GM12878 (cell line): ENCODE results near the gene ACRV1. TPM values are rescaled to one million over a fixed set of nuclear protein-coding genes. Genes with fewer than 3 reads are reported as not detected.
"Not testable (repeated sequence)": the region's sequence is repeated elsewhere in the genome, so short reads cannot be mapped to it uniquely, and the experiment has no call there.

ENCODE experiments used
- ATAC-seq: fragments of 200-7000 bp; cut with Tn5 transposase; 3 replicates; pipeline ENCODE4 v1.9.1; 2020; ENCODE audit warnings: mild to moderate bottlenecking, moderate library complexity
- BruUV-seq: library from RNA; stranded (reverse); fragments of 400-500 nt; replicated peaks from 2 replicates; lab custom pipeline; 2021; lab: Mats Ljungman, UMichigan
- CTCF ChIA-PET: fragments of 300-600 bp; sonication (Branson Sonifier 250); formaldehyde crosslinking; extraction: SDS; loops from one replicate; lab custom pipeline; 2021; ENCODE audit warnings: inconsistent platforms; lab: Yijun Ruan, JAX
- POLR2A ChIA-PET: fragments of 350-600 bp; formaldehyde crosslinking; extraction: SDS; loops from one replicate; lab custom pipeline; 2021; ENCODE audit warnings: inconsistent platforms; lab: Charles Lee
- RAD21 ChIA-PET: fragments of 300-600 bp; sonication (Branson Sonifier 250); formaldehyde crosslinking; loops from one replicate; lab custom pipeline; 2023; ENCODE audit warnings: antibody characterized with exemption; ENCODE audit not compliant: unreplicated experiment; lab: Charles Lee
- SMC1A ChIA-PET: fragments of 300-600 bp; sonication (Branson Sonifier 250); formaldehyde crosslinking; loops from one replicate; lab custom pipeline; 2023; ENCODE audit not compliant: unreplicated experiment, uncharacterized antibody; lab: Charles Lee
- DNase-seq: peaks from one replicate; pipeline ENCODE4 v3.0.0-alpha.2; 2011; ENCODE audit warnings: low read depth, low spot score
- FAIRE-seq: peaks from 3 replicates; lab custom pipeline; 2011; peaks lifted over from hg19 to GRCh38; lab: Jason Lieb, UNC
- H2AFZ ChIP-seq: 2 replicates; pipeline ENCODE4 v1.6.0; 2011; ENCODE audit warnings: low read depth, low read length, control low read depth; ENCODE audit not compliant: control insufficient read depth
- H3K27ac ChIP-seq: 2 replicates; pipeline ENCODE4 v1.5.1; 2011; ENCODE audit warnings: control low read depth; ENCODE audit not compliant: control insufficient read depth, insufficient read depth
- H3K27me3 ChIP-seq, 2 experiments: replicated peaks in 1 of 2; 2 replicates each; pipeline versions ENCODE4 v1.6.0 to v1.6.1; 2011; ENCODE audit warnings: low read length in 1 of 2; ENCODE audit not compliant: control insufficient read depth in 2 of 2, insufficient read depth in 2 of 2
- H3K36me3 ChIP-seq, 2 experiments: 2 replicates each; pipeline ENCODE4 v1.5.1; 2011; ENCODE audit warnings: low read length in 1 of 2; ENCODE audit not compliant: control insufficient read depth in 2 of 2, insufficient read depth in 2 of 2
- H3K4me1 ChIP-seq: 2 replicates; pipeline ENCODE4 v1.6.1; 2011; ENCODE audit warnings: mild to moderate bottlenecking, low read length, moderate library complexity, mixed read lengths; ENCODE audit not compliant: control insufficient read depth, insufficient read depth
- H3K4me2 ChIP-seq: 2 replicates; pipeline ENCODE4 v1.6.0; 2011; ENCODE audit warnings: control low read depth; ENCODE audit not compliant: control insufficient read depth, insufficient read depth
- H3K4me3 ChIP-seq: fragments of 200-600 bp; sonication (generic); 2 replicates; pipeline ENCODE4 v1.5.1; 2016
- H3K79me2 ChIP-seq: 2 replicates; pipeline ENCODE4 v1.6.0; 2011; ENCODE audit warnings: low read length; ENCODE audit not compliant: control insufficient read depth, insufficient read depth
- H3K9ac ChIP-seq: 2 replicates; pipeline ENCODE4 v1.8.0; 2011; ENCODE audit warnings: low read length, control low read depth, mixed read lengths; ENCODE audit not compliant: control insufficient read depth, insufficient read depth
- H3K9me3 ChIP-seq: replicated peaks from 3 replicates; pipeline ENCODE4 v1.5.1; 2011; ENCODE audit warnings: mild to moderate bottlenecking, low read length; ENCODE audit not compliant: control insufficient read depth, insufficient read depth
- H4K20me1 ChIP-seq: 2 replicates; pipeline ENCODE4 v1.6.0; 2011; ENCODE audit not compliant: control insufficient read depth, insufficient read depth
- IRF4 ChIP-seq: IDR thresholded peaks from 2 replicates; pipeline ENCODE4 v1.6.1; 2011; ENCODE audit warnings: low read depth, low read length
- MTA3 ChIP-seq: IDR thresholded peaks from 2 replicates; pipeline ENCODE4 v1.6.1; 2012; ENCODE audit warnings: low read length, inconsistent platforms, borderline replicate concordance
- NBN ChIP-seq: fragments of 450-650 bp; IDR thresholded peaks from 2 replicates; pipeline ENCODE4 v1.6.1; 2016
- RBBP5 ChIP-seq: fragments of 200-600 bp; sonication (generic); conservative IDR thresholded peaks from 2 replicates; pipeline ENCODE4 v1.6.1; 2016
- RFX5 ChIP-seq: IDR thresholded peaks from 2 replicates; pipeline ENCODE4 v1.6.1; 2011; ENCODE audit warnings: low read depth, low read length, improper control_type of control experiment
- SMC3 ChIP-seq: IDR thresholded peaks from 2 replicates; pipeline ENCODE4 v1.6.1; 2011; ENCODE audit warnings: low read length, improper control_type of control experiment, borderline replicate concordance
- SUPT20H ChIP-seq: IDR thresholded peaks from 2 replicates; pipeline ENCODE4 v1.6.1; 2011; ENCODE audit warnings: low read depth, mild to moderate bottlenecking, low read length, moderate library complexity, borderline replicate concordance; ENCODE audit not compliant: control insufficient read depth
- ZNF217 ChIP-seq: fragments of 450-650 bp; IDR thresholded peaks from 2 replicates; pipeline ENCODE4 v1.6.1; 2017; ENCODE audit warnings: antibody characterized with exemption, mild to moderate bottlenecking
- ZNF384 ChIP-seq: IDR thresholded peaks from 2 replicates; pipeline ENCODE4 v1.6.1; 2012; ENCODE audit warnings: low read depth, mild to moderate bottlenecking, low read length, improper control_type of control experiment, borderline replicate concordance
- ZSCAN29 ChIP-seq: fragments of 450-650 bp; IDR thresholded peaks from 2 replicates; pipeline ENCODE4 v1.6.1; 2017; ENCODE audit warnings: mild to moderate bottlenecking, moderate library complexity
- WGBS: methylation state at CpG from one replicate; pipeline ENCODE4 v1.1.6; 2016; ENCODE audit warnings: low lambda C conversion rate; ENCODE audit not compliant: insufficient replicate concordance, insufficient coverage; ENCODE audit errors: missing lambda C conversion rate; 5-methylcytosine and 5-hydroxymethylcytosine counted together
- in situ Hi-C: fragments of 300-500 bp; cut with MboI; formaldehyde crosslinking; loops from 9 replicates; pipeline ENCODE4 v1.14.3; 2018; ENCODE audit warnings: mixed read lengths
- intact Hi-C: fragments of 100-400 bp; cut with micrococcal nuclease; formaldehyde crosslinking; loops from one replicate; pipeline ENCODE4 v1.14.2; 2022; ENCODE audit not compliant: unreplicated experiment
- polyA plus RNA-seq, 11 experiments: library from polyadenylated mRNA; depleted of rRNA in 4 of 11; unstranded in 6 of 11; stranded (reverse) in 5 of 11; fragments of >200 nt; fragmentation: Nextera tagmentation in 4 of 11; fragmentation: Illumina TruSeq in 1 of 11; extraction: Ambion mirVana in 4 of 11; extraction: Trizol in 1 of 11; gene quantifications; 1 replicate in 1 of 11; 2 replicates in 10 of 11; pipeline versions ENCODE4 v1.2.1 to v1.2.3, GENCODE V29; 2011 to 2016; ENCODE audit warnings: inconsistent platforms in 2 of 11, missing spikeins in 2 of 11, low read depth in 1 of 11
- total RNA-seq, 4 experiments: library from RNA; depleted of rRNA in 3 of 4; stranded (reverse); fragments of >200 nt in 3 of 4; fragmentation: Illumina TruSeq in 1 of 4; extraction: Trizol in 1 of 4; gene quantifications; 2 replicates each; pipeline versions ENCODE4 v1.2.1 to v1.2.3, GENCODE V29; 2013 to 2021
- TF ChIP-seq, protein P1 (sequence below): fragments of 450-650 bp; IDR thresholded peaks from 2 replicates; pipeline ENCODE4 v1.6.1; 2017; ENCODE audit warnings: mild to moderate bottlenecking, moderate library complexity
- TF ChIP-seq, protein P2 (sequence below): fragments of 150-350 bp; IDR thresholded peaks from 2 replicates; pipeline ENCODE4 v1.6.1; 2014; ENCODE audit warnings: mild to moderate bottlenecking, low read depth, low read length

ACRV1 gene
- total and polyA plus RNA-seq, 10 of the 15 experiments (the other 5 are each of a cell fraction or from before 2014, with no cell fraction given): 0.09 to 0.82 (median 0.23) TPM; not detected in 2

DNA sequence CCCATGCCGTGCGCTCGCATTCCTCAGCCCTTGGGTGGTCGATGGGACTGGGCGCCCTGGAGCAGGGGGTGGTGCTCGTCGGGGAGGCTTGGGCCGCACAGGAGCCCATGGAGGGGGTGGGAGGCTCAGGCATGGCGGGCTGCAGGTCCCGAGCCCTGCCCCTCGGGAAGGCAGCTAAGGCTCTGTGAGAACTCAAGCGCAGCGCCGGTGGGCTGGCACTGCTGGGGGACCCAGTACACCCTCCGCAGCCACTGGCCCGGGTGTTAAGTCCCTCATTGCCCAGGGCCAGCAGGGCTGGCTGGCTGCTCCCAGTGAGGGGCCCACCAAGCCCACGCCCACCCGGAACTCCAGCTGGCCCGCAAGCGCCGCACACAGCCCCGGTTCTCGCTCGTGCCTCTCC lies 24.0 kb upstream of the ACRV1 start:
- SMC1A ChIA-PET, BruUV-seq, RAD21 ChIA-PET, intact Hi-C loops, H3K27me3 ChIP-seq, in situ Hi-C loops, H3K79me2 ChIP-seq, POLR2A ChIA-PET, CTCF ChIA-PET, H3K4me1 ChIP-seq, ATAC-seq, H3K9ac ChIP-seq, DNase-seq, H2AFZ ChIP-seq, H3K4me2 ChIP-seq, FAIRE-seq, H3K27ac ChIP-seq, H3K4me3 ChIP-seq, H4K20me1 ChIP-seq, H3K9me3 ChIP-seq, H3K36me3 ChIP-seq: not testable (repeated sequence)
- 66% methylated on average over 20 of the region's 24 CpGs for WGBS

DNA sequence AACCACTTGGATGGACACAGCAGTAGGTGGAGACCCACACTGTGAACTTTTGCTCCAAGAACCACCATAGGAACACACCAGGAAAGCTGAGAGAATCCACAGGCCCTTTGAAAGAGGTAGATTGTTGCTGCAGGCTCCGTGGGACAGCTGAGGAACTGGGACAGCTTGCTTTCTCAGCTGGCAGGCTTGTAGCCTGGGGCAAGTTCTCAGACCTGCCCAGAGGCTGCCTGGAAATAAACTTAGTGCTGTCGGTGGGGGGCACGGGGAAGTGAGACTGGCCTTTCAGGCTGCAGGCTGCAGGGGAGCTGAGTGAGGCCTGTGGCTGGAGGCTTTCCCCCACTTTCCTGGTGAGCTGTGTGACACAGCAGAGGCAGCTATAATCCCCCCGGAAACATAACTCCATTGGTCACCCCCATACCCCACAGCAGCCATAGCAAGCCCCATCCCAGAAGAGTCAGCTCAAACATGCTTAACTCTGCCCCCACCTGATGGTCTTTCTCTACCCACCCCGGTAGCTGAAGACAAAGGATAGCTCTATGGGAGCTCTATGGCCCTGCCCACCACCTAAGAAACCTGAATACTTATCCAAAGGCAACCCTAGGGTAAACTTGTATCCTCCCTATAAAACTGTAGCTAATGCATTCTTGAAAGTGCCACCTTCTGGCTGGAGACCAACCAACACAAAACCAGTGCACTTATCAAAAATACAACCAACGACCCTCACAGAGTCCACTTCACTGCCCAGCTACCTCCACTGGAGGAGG lies 21.4 kb upstream of the ACRV1 start:
- Histone ChIP-seq H3K79me2 (no peaks in the 10 kb centered on the region), H3K9me3 (no peaks in the 10 kb centered on the region), H3K27ac (no peak overlapping the region), H4K20me1 (no peaks in the 10 kb centered on the region), H3K4me2 (no peak overlapping the region), H3K27me3 (no peaks in the 10 kb centered on the region; a peak in 1 of 4 replicates), H3K36me3 (no peaks in the 10 kb centered on the region), H3K4me1 (no peaks in the 10 kb centered on the region), H3K9ac (no peak overlapping the region), H3K4me3 (no peak overlapping the region), H2AFZ (no peak overlapping the region)
- POLR2A ChIA-PET: interaction anchor here (0.7 kb wide), 1 partner anchor 292 kb away, joined by 3 read pairs; no protein-coding TSS in a partner anchor
- CTCF ChIA-PET: interaction anchor here (0.7 to 1.0 kb wide), 2 partner anchors 186 to 826 kb away, joined by 3 to 4 read pairs; partner anchors contain the start of gene HYLS1
- no TSS peak for BruUV-seq
- intact Hi-C loops: no loop called here
- 18% methylated on average over 6 of the region's 6 CpGs for WGBS
- DNase-seq (no peak), FAIRE-seq (no peak), ATAC-seq (no peak)
- in situ Hi-C loops: no loop called here
- RAD21 ChIA-PET: no interaction called here
- SMC1A ChIA-PET: interaction anchor here (0.7 kb wide), 1 partner anchor 31 kb away, joined by 3 read pairs; no protein-coding TSS in a partner anchor
- TF ChIP-seq, protein P1, sequence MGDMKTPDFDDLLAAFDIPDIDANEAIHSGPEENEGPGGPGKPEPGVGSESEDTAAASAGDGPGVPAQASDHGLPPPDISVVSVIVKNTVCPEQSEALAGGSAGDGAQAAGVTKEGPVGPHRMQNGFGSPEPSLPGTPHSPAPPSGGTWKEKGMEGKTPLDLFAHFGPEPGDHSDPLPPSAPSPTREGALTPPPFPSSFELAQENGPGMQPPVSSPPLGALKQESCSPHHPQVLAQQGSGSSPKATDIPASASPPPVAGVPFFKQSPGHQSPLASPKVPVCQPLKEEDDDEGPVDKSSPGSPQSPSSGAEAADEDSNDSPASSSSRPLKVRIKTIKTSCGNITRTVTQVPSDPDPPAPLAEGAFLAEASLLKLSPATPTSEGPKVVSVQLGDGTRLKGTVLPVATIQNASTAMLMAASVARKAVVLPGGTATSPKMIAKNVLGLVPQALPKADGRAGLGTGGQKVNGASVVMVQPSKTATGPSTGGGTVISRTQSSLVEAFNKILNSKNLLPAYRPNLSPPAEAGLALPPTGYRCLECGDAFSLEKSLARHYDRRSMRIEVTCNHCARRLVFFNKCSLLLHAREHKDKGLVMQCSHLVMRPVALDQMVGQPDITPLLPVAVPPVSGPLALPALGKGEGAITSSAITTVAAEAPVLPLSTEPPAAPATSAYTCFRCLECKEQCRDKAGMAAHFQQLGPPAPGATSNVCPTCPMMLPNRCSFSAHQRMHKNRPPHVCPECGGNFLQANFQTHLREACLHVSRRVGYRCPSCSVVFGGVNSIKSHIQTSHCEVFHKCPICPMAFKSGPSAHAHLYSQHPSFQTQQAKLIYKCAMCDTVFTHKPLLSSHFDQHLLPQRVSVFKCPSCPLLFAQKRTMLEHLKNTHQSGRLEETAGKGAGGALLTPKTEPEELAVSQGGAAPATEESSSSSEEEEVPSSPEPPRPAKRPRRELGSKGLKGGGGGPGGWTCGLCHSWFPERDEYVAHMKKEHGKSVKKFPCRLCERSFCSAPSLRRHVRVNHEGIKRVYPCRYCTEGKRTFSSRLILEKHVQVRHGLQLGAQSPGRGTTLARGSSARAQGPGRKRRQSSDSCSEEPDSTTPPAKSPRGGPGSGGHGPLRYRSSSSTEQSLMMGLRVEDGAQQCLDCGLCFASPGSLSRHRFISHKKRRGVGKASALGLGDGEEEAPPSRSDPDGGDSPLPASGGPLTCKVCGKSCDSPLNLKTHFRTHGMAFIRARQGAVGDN: no peak
- TF ChIP-seq ZNF384: no peak
- TF ChIP-seq RBBP5: no peak
- no peak for TF ChIP-seq SUPT20H
- no peak for TF ChIP-seq IRF4
- no peak for TF ChIP-seq ZNF217
- TF ChIP-seq SMC3: no peak
- TF ChIP-seq MTA3: no peak
- TF ChIP-seq NBN: no peak
- TF ChIP-seq ZSCAN29: no peak
- TF ChIP-seq, protein P2, sequence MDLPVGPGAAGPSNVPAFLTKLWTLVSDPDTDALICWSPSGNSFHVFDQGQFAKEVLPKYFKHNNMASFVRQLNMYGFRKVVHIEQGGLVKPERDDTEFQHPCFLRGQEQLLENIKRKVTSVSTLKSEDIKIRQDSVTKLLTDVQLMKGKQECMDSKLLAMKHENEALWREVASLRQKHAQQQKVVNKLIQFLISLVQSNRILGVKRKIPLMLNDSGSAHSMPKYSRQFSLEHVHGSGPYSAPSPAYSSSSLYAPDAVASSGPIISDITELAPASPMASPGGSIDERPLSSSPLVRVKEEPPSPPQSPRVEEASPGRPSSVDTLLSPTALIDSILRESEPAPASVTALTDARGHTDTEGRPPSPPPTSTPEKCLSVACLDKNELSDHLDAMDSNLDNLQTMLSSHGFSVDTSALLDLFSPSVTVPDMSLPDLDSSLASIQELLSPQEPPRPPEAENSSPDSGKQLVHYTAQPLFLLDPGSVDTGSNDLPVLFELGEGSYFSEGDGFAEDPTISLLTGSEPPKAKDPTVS: no peak
- TF ChIP-seq RFX5: no peak
